SU-DHL-6 (cell line): ENCODE measurements around the gene TMEM108.

Experiments
- H2AFZ ChIP-seq: fragments of 200-600 bp; sonication (generic); 2 replicates; pipeline ENCODE4 v1.6.1; 2014; ENCODE audit warnings: low read depth, mild to moderate bottlenecking, moderate library complexity, mixed read lengths, antibody characterized with exemption, low read length; ENCODE audit not compliant: severe bottlenecking
- H3F3A ChIP-seq: fragments of 200-600 bp; shearing (Covaris generic); 2 replicates; pipeline ENCODE4 v1.6.0; 2016; ENCODE audit warnings: antibody characterized with exemption, mild to moderate bottlenecking; ENCODE audit not compliant: insufficient read depth
- H3K27ac ChIP-seq: fragments of 200-600 bp; sonication (generic); 2 replicates; pipeline ENCODE4 v1.5.1; 2016; ENCODE audit warnings: low read depth, mild to moderate bottlenecking, low read length, moderate library complexity, mixed read lengths
- H3K27me3 ChIP-seq: fragments of 200-600 bp; sonication (generic), shearing (Covaris generic); 2 replicates; pipeline ENCODE4 v1.6.0; 2014; ENCODE audit warnings: mild to moderate bottlenecking, low read length
- H3K36me3 ChIP-seq: fragments of 200-600 bp; sonication (generic); 2 replicates; pipeline ENCODE4 v1.6.1; 2014; ENCODE audit warnings: mild to moderate bottlenecking, low read length, mixed read lengths
- H3K4me2 ChIP-seq: fragments of 300-600, 200-600 bp; shearing (Covaris generic), sonication (generic); 2 replicates; pipeline ENCODE4 v1.6.0; 2014; ENCODE audit warnings: low read length, low read depth, mild to moderate bottlenecking; ENCODE audit not compliant: poor library complexity, severe bottlenecking
- H3K4me3 ChIP-seq: fragments of 200-600 bp; sonication (generic); 2 replicates; pipeline ENCODE4 v1.5.1; 2014; ENCODE audit warnings: antibody characterized with exemption, low read length, mild to moderate bottlenecking, mixed read lengths; ENCODE audit not compliant: insufficient read depth, poor library complexity, severe bottlenecking
- H3K79me2 ChIP-seq: fragments of 200-600 bp; sonication (generic); 2 replicates; pipeline ENCODE4 v1.6.1; 2014; ENCODE audit warnings: mild to moderate bottlenecking, low read length, moderate library complexity; ENCODE audit not compliant: insufficient read depth
- H3K9ac ChIP-seq: fragments of 200-600 bp; sonication (generic); 2 replicates; pipeline ENCODE4 v1.7.0; 2014; ENCODE audit warnings: mild to moderate bottlenecking, low read length
- H3K9me2 ChIP-seq: fragments of 200-600 bp; sonication (generic); replicated peaks from 2 replicates; pipeline ENCODE4 v1.6.1; 2014; ENCODE audit warnings: low read length; ENCODE audit not compliant: insufficient read depth
- H3K9me3 ChIP-seq: fragments of 200-600 bp; sonication (generic); 2 replicates; pipeline ENCODE4 v1.6.1; 2014; ENCODE audit warnings: low read length, mixed read lengths; ENCODE audit not compliant: insufficient read depth
- H4K20me1 ChIP-seq: fragments of 200-600 bp; sonication (generic); 2 replicates; pipeline ENCODE4 v1.6.1; 2014; ENCODE audit warnings: low read depth, mild to moderate bottlenecking, antibody characterized with exemption, low read length, moderate library complexity, mixed read lengths
- EZH2phosphoT487 ChIP-seq: fragments of 200-600 bp; sonication (generic), shearing (Covaris generic); conservative IDR thresholded peaks from 2 replicates; pipeline ENCODE4 v1.6.1; 2018; ENCODE audit warnings: mild to moderate bottlenecking, antibody characterized with exemption, low read length, moderate library complexity, mixed read lengths
- TF ChIP-seq, protein P1 (sequence below): fragments of 200-600 bp; sonication (generic); IDR thresholded peaks from one replicate; pipeline ENCODE4 v1.5.1; 2017; ENCODE audit warnings: antibody characterized with exemption, mild to moderate bottlenecking, low read length, moderate library complexity; ENCODE audit not compliant: insufficient read depth, poor library complexity, severe bottlenecking

TMEM108 gene

DNA sequence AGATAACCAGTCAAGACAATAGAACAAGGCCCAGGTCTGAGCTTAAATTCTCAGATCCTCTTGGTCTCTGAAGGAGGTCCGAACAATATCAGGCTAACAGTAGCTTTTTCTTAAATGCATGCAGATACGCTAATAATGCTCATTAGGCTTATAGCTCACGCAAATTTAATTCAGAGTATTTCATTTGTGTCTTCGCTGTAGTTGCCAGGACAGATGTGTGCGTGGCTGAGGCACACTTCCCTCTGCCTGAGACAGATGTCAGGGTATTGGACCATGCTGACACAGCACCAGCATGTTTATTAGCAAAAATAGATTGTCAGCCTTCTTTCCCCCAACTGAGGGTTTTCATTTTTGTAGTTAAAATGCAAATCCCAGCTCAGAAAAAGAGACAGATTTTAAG is 258.8 kb downstream of the TMEM108 start:
- Histone ChIP-seq H3K9me3 (no peaks in the 10 kb centered on the region), H3K27me3 (no peaks in the 10 kb centered on the region), H3K27ac (no peak overlapping the region), H3K79me2 (no peaks in the 10 kb centered on the region), H3K36me3 (no peaks in the 10 kb centered on the region), H2AFZ (no peak overlapping the region), H3K4me2 (no peak overlapping the region), H3K9me2 (no peaks in the 10 kb centered on the region), H3K9ac (no peak overlapping the region), H4K20me1 (no peaks in the 10 kb centered on the region), H3K4me3 (no peak overlapping the region), H3F3A (no peaks in the 10 kb centered on the region)
- TF ChIP-seq, protein P1, sequence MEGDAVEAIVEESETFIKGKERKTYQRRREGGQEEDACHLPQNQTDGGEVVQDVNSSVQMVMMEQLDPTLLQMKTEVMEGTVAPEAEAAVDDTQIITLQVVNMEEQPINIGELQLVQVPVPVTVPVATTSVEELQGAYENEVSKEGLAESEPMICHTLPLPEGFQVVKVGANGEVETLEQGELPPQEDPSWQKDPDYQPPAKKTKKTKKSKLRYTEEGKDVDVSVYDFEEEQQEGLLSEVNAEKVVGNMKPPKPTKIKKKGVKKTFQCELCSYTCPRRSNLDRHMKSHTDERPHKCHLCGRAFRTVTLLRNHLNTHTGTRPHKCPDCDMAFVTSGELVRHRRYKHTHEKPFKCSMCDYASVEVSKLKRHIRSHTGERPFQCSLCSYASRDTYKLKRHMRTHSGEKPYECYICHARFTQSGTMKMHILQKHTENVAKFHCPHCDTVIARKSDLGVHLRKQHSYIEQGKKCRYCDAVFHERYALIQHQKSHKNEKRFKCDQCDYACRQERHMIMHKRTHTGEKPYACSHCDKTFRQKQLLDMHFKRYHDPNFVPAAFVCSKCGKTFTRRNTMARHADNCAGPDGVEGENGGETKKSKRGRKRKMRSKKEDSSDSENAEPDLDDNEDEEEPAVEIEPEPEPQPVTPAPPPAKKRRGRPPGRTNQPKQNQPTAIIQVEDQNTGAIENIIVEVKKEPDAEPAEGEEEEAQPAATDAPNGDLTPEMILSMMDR: no peak
- TF ChIP-seq EZH2phosphoT487: no peak

- no peaks in the 10 kb centered on the region for H4K20me1 ChIP-seq
- H3K79me2 ChIP-seq: no peaks in the 10 kb centered on the region
- no peak overlapping the region for H3K27ac ChIP-seq
- H3K4me3 ChIP-seq: no peak overlapping the region
- no peak overlapping the region for H2AFZ ChIP-seq
- H3K36me3 ChIP-seq: no peaks in the 10 kb centered on the region
- no peak overlapping the region for H3K9ac ChIP-seq
- no peaks in the 10 kb centered on the region for H3K9me3 ChIP-seq
- H3K27me3 ChIP-seq: no peaks in the 10 kb centered on the region
- H3F3A ChIP-seq: no peaks in the 10 kb centered on the region
- H3K4me2 ChIP-seq: no peak overlapping the region
- no peaks in the 10 kb centered on the region for H3K9me2 ChIP-seq
- TF ChIP-seq, protein P1: no peak
- no peak for TF ChIP-seq EZH2phosphoT487
Observed at GRCh38 chr3:133300102-133300501, 261.9 kb downstream of the TMEM108 start.

GRCh38 chr3:133301194-133301593 is 263.0 kb downstream of the TMEM108 start:
- no peaks in the 10 kb centered on the region for H3K9me3 ChIP-seq
- no peaks in the 10 kb centered on the region for H4K20me1 ChIP-seq
- no peaks in the 10 kb centered on the region for H3K36me3 ChIP-seq
- no peak overlapping the region for H2AFZ ChIP-seq
- H3K9ac ChIP-seq: no peak overlapping the region
- H3K79me2 ChIP-seq: no peaks in the 10 kb centered on the region
- H3F3A ChIP-seq: no peaks in the 10 kb centered on the region
- H3K27ac ChIP-seq: no peak overlapping the region
- no peaks in the 10 kb centered on the region for H3K27me3 ChIP-seq
- no peak overlapping the region for H3K4me3 ChIP-seq
- H3K9me2 ChIP-seq: no peaks in the 10 kb centered on the region
- no peak overlapping the region for H3K4me2 ChIP-seq
- TF ChIP-seq EZH2phosphoT487: no peak
- TF ChIP-seq, protein P1: no peak
